Lower leg skin (tissue), 3 donors: ENCODE data around the gene SLC35A4.

Source experiments
- CTCF ChIP-seq, 3 donors: fragments of 450-650 bp; IDR thresholded peaks; one replicate each; pipeline ENCODE4 v1.5.1; 2016; ENCODE audit warnings: antibody characterized with exemption in 3 of 3, mild to moderate bottlenecking in 3 of 3, moderate library complexity in 2 of 3
- POLR2A ChIP-seq, 2 donors: fragments of 450-650 bp; IDR thresholded peaks; one replicate each; pipeline ENCODE4 v1.6.1; 2016 to 2017; ENCODE audit warnings: antibody characterized with exemption in 2 of 2, mild to moderate bottlenecking in 1 of 2, moderate library complexity in 1 of 2

- TF ChIP-seq CTCF (IDR thresholded peaks at IDR 0.05) (no peak), POLR2A (IDR thresholded peaks at IDR 0.05) (no peak)
These were observed 4.6 kb downstream of the SLC35A4 start for GRCh38 chr5:140569197-140569596.
